Activated B cell treated with CpG ODN at 0.5 μM for 24 hours (primary cell): ENCODE measurements around the gene WNK2. TPM values are rescaled to one million over a fixed set of nuclear protein-coding genes. Genes with fewer than 3 reads are reported as not detected.

ENCODE experiments used
- ATAC-seq: fragments of 200-7000 bp; cut with Tn5 transposase; one replicate; pipeline ENCODE4 v1.10.0; 2021; ENCODE audit warnings: low read depth, mild to moderate bottlenecking, moderate library complexity
- CTCF ChIA-PET: fragments of 350-600 bp; sonication (Branson Sonifier 250); formaldehyde crosslinking; loops from one replicate; lab custom pipeline; 2021; ENCODE audit warnings: antibody characterized with exemption; lab: Charles Lee
- POLR2A ChIA-PET: fragments of 350-600 bp; sonication (Branson Sonifier 250); formaldehyde crosslinking; loops from one replicate; lab custom pipeline; 2021; ENCODE audit warnings: antibody characterized with exemption; lab: Charles Lee
- DNase-seq: peaks from one replicate; pipeline ENCODE4 v3.0.0; 2022
- H3K27ac Mint-ChIP-seq: one replicate; pipeline ENCODE4 v1.8.0; 2020; ENCODE audit warnings: mixed read lengths
- H3K27me3 Mint-ChIP-seq: one replicate; pipeline ENCODE4 v1.8.0; 2021; ENCODE audit warnings: mixed read lengths
- H3K36me3 Mint-ChIP-seq: one replicate; pipeline ENCODE4 v1.8.0; 2021; ENCODE audit warnings: low read depth, mixed read lengths
- H3K4me1 Mint-ChIP-seq: one replicate; pipeline ENCODE4 v1.8.0; 2021; ENCODE audit warnings: mixed read lengths
- H3K4me3 Mint-ChIP-seq: one replicate; pipeline ENCODE4 v1.8.0; 2020; ENCODE audit warnings: mild to moderate bottlenecking, mixed read lengths
- H3K9me3 Mint-ChIP-seq: one replicate; pipeline ENCODE4 v1.8.0; 2020; ENCODE audit warnings: mixed read lengths
- intact Hi-C: fragments of 100-400 bp; cut with micrococcal nuclease; formaldehyde crosslinking; loops from one replicate; pipeline ENCODE4 v1.15.1; 2024
- total RNA-seq: library from RNA; stranded (reverse); gene quantifications from 2 replicates; pipeline ENCODE4 v1.2.3, GENCODE V29; 2022
- TF ChIP-seq, protein P1 (sequence below): fragments of 200-600 bp; IDR thresholded peaks from one replicate; pipeline ENCODE4 v1.8.0; 2022; ENCODE audit warnings: antibody characterized with exemption, mild to moderate bottlenecking

Gene WNK2
- total RNA-seq, 1 donor from 2014 or later: 0.24 TPM

DNA sequence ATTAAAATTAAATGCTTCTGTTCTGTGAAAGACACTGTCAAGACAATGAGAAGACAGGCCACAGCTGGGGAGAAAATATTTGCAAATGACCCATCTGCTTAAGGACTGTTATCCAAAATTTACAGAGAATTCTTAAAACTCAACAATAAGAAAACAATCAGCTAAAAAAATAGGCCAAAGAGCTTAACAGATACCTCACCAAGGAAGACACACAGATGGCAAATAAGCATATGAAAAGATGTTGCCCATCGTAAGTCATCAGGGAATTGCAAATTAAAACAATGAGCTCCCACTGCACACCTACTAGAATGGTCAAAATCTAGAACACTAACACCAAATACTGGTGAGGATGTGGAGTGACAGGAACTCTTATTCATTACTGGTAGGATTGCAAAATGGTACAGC is 10.3 kb downstream of the WNK2 start:
- Mint-ChIP-seq H3K36me3 (no peaks in the 10 kb centered on the region), H3K4me1 (no peaks in the 10 kb centered on the region), H3K4me3 (no peak overlapping the region), H3K27me3 (no peaks in the 10 kb centered on the region), H3K27ac (no peak overlapping the region), H3K9me3 (no peaks in the 10 kb centered on the region)
- ChIA-PET CTCF (interaction anchor here (1.0 kb wide), 1 partner anchor 109 kb away, joined by 3 read pairs; no protein-coding TSS in a partner anchor), POLR2A (no interaction called here)
- DNase-seq (no peak), ATAC-seq (no peak)
- intact Hi-C loops: no loop called here
- TF ChIP-seq, protein P1, sequence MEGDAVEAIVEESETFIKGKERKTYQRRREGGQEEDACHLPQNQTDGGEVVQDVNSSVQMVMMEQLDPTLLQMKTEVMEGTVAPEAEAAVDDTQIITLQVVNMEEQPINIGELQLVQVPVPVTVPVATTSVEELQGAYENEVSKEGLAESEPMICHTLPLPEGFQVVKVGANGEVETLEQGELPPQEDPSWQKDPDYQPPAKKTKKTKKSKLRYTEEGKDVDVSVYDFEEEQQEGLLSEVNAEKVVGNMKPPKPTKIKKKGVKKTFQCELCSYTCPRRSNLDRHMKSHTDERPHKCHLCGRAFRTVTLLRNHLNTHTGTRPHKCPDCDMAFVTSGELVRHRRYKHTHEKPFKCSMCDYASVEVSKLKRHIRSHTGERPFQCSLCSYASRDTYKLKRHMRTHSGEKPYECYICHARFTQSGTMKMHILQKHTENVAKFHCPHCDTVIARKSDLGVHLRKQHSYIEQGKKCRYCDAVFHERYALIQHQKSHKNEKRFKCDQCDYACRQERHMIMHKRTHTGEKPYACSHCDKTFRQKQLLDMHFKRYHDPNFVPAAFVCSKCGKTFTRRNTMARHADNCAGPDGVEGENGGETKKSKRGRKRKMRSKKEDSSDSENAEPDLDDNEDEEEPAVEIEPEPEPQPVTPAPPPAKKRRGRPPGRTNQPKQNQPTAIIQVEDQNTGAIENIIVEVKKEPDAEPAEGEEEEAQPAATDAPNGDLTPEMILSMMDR: no peak

DNA sequence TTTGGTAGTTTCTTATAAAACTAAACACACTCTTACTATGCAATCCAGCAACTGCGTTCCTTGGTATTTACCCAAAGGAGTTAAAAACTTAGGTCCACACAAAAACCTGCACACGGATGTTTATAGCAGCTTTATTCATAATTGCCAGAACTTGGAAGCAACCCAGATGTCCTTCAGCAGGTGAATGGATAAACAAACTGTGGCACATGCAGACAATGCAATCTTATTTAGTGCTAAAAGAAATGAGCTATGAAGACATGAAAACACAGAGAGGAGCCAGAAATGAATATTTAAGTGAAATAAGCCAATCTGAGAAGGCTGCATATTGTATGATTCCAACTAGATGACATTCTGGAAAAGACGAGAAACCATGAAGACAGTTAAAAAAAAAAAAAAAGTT is 10.7 kb downstream of the WNK2 start:
- no peak overlapping the region for H3K4me3 Mint-ChIP-seq
- H3K36me3 Mint-ChIP-seq: no peaks in the 10 kb centered on the region
- no peak for DNase-seq
- H3K27ac Mint-ChIP-seq: no peak overlapping the region
- ATAC-seq: no peak
- ChIA-PET POLR2A (no interaction called here), CTCF (interaction anchor here (1.0 kb wide), 1 partner anchor 108 kb away, joined by 3 read pairs; no protein-coding TSS in a partner anchor)
- TF ChIP-seq, protein P1: no peak
- H3K27me3 Mint-ChIP-seq: no peaks in the 10 kb centered on the region
- intact Hi-C loops: no loop called here
- no peaks in the 10 kb centered on the region for H3K9me3 Mint-ChIP-seq
- H3K4me1 Mint-ChIP-seq: no peaks in the 10 kb centered on the region

DNA sequence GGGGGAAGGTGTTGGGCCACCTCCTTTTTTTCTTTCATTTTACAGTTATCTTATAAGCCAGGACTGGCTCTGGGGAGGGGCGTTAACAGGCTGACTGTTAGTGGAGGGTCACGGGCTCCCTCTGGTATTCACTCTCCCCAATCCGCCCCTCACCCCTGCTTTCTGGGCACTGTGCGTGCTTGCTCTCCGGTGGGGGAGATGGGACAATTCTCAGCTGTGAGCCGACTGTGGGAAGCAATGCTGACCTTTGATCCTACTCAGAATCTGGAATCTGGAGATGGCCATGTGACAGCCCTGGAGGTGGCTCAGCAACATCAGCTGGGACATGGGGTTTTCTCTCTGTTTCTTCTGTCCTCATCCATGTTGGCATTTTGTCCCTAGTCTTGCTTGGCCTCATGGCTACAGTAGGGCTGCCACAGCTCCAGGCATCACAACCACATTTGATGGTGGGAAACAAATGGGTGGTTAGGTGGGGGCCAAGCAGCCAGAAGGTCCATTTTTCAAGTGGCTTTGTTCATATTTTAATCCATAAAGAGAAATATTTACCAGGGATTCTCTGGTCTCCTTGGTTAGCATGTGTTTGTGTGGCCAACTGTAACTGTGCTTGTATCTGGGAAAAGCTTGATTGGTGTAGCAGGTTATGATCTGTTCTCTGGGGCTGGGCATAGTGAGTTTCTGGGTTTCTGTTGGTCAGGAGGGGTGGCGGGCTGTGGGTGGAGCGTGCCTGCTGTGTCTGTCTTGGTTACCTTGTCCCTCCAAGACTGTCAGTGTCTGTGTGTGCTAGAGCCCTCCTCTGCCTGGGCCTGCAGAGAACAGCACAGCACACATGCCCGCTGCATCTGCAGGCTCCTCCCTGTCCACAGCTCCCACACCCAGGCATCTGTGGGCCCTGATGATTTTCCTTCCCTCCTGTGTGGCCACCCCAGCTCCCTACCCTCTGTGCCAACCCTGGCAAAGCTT is 12.4 kb downstream of the WNK2 start:
- TF ChIP-seq, protein P1: no peak
- ChIA-PET POLR2A (no interaction called here), CTCF (no interaction called here)
- intact Hi-C loops: no loop called here
- no peak overlapping the region for H3K27ac Mint-ChIP-seq
- no peak overlapping the region for H3K4me3 Mint-ChIP-seq
- no peaks in the 10 kb centered on the region for H3K4me1 Mint-ChIP-seq
- no peak for DNase-seq
- H3K36me3 Mint-ChIP-seq: no peaks in the 10 kb centered on the region
- no peaks in the 10 kb centered on the region for H3K9me3 Mint-ChIP-seq
- H3K27me3 Mint-ChIP-seq: no peaks in the 10 kb centered on the region
- ATAC-seq: no peak

DNA sequence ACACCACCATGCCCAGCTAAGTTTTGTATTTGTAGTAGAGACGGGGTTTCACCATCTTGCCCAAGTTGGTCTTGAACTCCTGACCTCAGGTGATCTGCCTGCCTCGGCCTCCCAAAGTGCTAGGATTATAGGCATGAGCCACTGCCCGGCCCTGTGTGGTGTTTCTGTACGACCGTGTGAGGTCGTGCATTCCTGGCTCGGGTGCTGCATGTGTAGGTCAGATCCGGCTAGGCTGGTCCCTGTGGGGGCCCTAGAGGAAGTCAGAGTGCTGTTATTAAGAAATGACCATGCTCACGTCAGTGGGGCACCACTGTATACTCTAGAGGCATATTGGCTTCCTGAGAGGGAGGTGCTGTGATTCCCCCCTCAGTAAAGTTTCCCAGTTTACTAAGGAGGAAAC is 13.7 kb downstream of the WNK2 start:
- POLR2A ChIA-PET: no interaction called here
- Mint-ChIP-seq H3K9me3 (no peaks in the 10 kb centered on the region), H3K36me3 (no peaks in the 10 kb centered on the region), H3K4me1 (no peaks in the 10 kb centered on the region), H3K27me3 (no peaks in the 10 kb centered on the region), H3K27ac (no peak overlapping the region), H3K4me3 (no peak overlapping the region)
- ATAC-seq (peak; percentile 5), DNase-seq (no peak)
- CTCF ChIA-PET: no interaction called here
- intact Hi-C loops: no loop called here
- TF ChIP-seq, protein P1: no peak

DNA sequence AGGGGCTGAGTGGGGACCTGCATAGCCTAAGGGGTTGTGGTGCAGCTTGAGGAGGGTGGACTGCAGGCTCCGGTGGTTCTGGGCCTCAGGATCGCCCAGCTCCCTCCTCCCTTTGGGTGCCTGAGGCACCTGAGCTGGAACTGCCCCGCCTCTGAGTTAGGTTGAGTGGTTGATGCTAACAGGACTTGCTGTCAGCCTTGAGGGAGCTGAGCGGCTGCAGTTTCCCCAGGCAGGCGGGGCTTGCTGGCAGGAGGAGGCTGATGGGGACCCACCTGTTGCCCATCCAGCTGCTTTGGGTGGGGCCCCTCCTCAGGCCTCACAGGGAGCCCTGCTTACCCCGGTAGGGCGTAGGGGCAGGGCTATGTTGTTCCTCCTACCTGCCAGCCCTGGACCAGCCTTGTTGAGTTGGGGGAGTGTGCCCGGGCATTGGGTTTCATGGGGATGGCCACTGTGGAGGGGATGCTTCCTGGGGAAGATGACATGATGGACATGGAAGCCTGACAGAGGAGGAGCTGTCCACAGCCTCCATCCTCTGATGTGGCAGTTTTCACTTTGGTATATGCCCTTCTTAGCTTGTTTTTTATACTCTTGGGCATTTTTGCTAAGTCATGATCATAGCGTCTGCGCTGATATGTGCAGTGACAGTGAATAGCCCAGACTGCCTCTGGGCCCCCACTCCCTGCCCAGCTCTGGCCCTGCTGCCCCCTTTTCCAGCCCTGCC is 14.3 kb downstream of the WNK2 start:
- Mint-ChIP-seq H3K9me3 (no peaks in the 10 kb centered on the region), H3K27ac (no peak overlapping the region), H3K27me3 (peaks cover 2% of the 10 kb centered on the region), H3K4me1 (no peaks in the 10 kb centered on the region), H3K4me3 (no peak overlapping the region), H3K36me3 (no peaks in the 10 kb centered on the region)
- ATAC-seq: no peak
- intact Hi-C loops: no loop called here
- TF ChIP-seq, protein P1: no peak
- no peak for DNase-seq
- ChIA-PET CTCF (no interaction called here), POLR2A (no interaction called here)
